ENCODE results near the gene NKX2-2.
A peak's percentile ranks its signal among the peaks of the same experiment; 100 is the strongest.

NKX2-2 gene

DNA sequence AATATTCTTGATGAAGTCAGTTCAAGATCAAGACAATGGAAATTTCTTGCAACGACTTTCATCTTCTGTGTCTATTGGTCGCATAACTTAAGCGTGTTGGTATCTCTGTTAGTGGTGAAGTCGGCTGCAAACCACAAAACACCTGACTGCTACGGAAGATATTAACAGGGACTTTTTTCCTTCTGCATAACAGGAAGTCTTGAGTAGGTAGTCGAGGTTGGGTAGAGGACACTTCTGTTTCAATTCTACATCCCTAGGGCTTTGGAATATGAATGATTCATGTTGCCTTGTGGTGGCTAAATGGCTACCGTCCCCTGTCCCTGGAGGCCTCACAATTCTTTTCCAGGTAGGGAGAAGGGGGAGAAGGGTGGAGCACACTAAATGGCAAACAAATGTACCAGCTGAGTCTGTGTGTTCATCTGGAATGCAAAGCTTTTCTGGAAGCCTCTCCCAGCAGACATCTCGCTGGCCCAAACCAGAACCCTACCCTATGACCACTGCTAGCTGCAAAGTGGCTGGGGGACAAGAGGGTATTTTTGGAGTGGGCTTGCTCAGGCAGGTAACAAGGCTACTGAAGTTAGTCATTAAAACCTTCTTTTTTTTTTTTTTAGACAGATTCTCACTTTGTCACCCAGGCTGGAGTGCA, 34.6 kb upstream of the NKX2-2 start:
- peak overlapping the region; percentile 59 for H3K27ac ChIP-seq (ENCODE audit: low read length)
- TF ChIP-seq CTCF (IDR thresholded peaks at IDR 0.05; ENCODE audit: borderline replicate concordance, extremely low read depth, low read length, poor library complexity, severe bottlenecking) (no peak), EZH2 (IDR thresholded peaks at IDR 0.05; ENCODE audit: borderline replicate concordance, low read depth, low read length, severe bottlenecking) (no peak)
- DNase-seq, result peak; percentile 64

DNA sequence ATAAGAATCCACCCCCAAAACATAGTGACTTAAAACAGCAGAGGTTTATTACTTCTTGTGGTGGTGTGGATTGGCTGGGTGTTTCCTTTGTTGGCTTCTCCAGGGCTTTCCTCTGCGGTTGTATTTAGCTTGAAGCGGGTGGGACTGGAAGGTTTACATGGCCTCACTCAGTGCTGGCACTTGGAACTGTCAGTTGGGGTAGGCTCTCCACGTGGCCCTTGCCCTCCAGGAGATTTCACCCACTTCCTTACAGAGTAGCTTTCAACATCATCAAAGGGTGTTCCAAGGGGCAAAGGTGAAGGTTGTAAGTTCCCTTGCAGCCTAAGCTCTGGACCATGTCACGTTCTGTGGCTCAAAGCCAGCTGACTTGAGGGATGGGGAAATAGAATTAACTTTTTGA, 32.5 kb upstream of the NKX2-2 start:
- no peaks in the 10 kb centered on the region for H4K20me1 ChIP-seq (ENCODE audit: insufficient read depth, low read length)
- H3K36me3 ChIP-seq (ENCODE audit: insufficient read depth, low read length), result no peaks in the 10 kb centered on the region
- no peak overlapping the region for H2AFZ ChIP-seq (ENCODE audit: low read depth, low read length)
- H3K4me3 ChIP-seq (ENCODE audit: low read depth in 1 of 2, low read length in 2 of 2), result no peak overlapping the region
- H3K27ac ChIP-seq (ENCODE audit: low read length), result no peak overlapping the region
- H3K4me1 ChIP-seq (ENCODE audit: insufficient read depth, low read length), result peaks cover 20% of the 10 kb centered on the region
- peaks cover 5% of the 10 kb centered on the region for H3K9me3 ChIP-seq (ENCODE audit: insufficient read depth, low read length, severe bottlenecking)
- H3K4me2 ChIP-seq (ENCODE audit: insufficient read depth, low read length), result no peak overlapping the region
- ATAC-seq (ENCODE audit: insufficient read depth, low read depth) (no peak), DNase-seq (no peak)
- no peak overlapping the region for H3K9ac ChIP-seq (ENCODE audit: low read depth, low read length)
- H3K27me3 ChIP-seq (ENCODE audit: insufficient read depth, low read length, poor library complexity), result no peaks in the 10 kb centered on the region
- no peak for TF ChIP-seq CTCF (IDR thresholded peaks at IDR 0.05; ENCODE audit: borderline replicate concordance, extremely low read depth, low read length, poor library complexity, severe bottlenecking)
- no peak for TF ChIP-seq EZH2 (IDR thresholded peaks at IDR 0.05; ENCODE audit: borderline replicate concordance, low read depth, low read length, severe bottlenecking)
- no peaks in the 10 kb centered on the region for H3K79me2 ChIP-seq (ENCODE audit: insufficient read depth, low read length)

More for the DNA sequence above, 34.6 kb upstream of the NKX2-2 start:
- no peaks in the 10 kb centered on the region for H4K20me1 ChIP-seq (ENCODE audit: insufficient read depth, low read length)
- no peaks in the 10 kb centered on the region for H3K79me2 ChIP-seq (ENCODE audit: insufficient read depth, low read length)
- no peak overlapping the region for H3K9ac ChIP-seq (ENCODE audit: low read depth, low read length)
- peak overlapping the region; percentile 61 for H2AFZ ChIP-seq (ENCODE audit: low read depth, low read length)
- H3K36me3 ChIP-seq (ENCODE audit: insufficient read depth, low read length), result no peaks in the 10 kb centered on the region
- no peaks in the 10 kb centered on the region for H3K27me3 ChIP-seq (ENCODE audit: insufficient read depth, low read length, poor library complexity)
- H3K4me2 ChIP-seq (ENCODE audit: insufficient read depth, low read length), result peak overlapping the region; percentile 41
- no peak overlapping the region for H3K4me3 ChIP-seq (ENCODE audit: low read depth in 1 of 2, low read length in 2 of 2)
- H3K4me1 ChIP-seq (ENCODE audit: insufficient read depth, low read length), result peaks cover 20% of the 10 kb centered on the region
- peaks cover 5% of the 10 kb centered on the region for H3K9me3 ChIP-seq (ENCODE audit: insufficient read depth, low read length, severe bottlenecking)
- ATAC-seq (ENCODE audit: insufficient read depth, low read depth), result peak; percentile 94

DNA sequence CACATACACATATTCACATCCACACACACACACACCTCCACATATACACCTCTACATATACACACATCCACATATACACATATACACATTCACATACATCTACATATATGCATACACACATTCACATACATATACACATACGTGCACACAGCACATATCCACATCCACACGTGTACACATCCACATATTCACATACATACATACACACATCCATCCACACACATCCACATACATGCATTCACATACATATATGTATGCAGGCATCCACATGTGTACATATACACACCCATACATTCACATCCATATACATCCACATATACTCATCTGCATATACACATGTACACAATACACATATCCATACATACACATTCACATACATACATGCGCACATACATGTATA, 25.6 kb upstream of the NKX2-2 start:
- Histone ChIP-seq H3K27ac (ENCODE audit: low read length) (no peak overlapping the region), H3K27me3 (ENCODE audit: insufficient read depth, low read length, poor library complexity) (peaks cover 12% of the 10 kb centered on the region), H3K4me1 (ENCODE audit: insufficient read depth, low read length) (no peaks in the 10 kb centered on the region), H2AFZ (ENCODE audit: low read depth, low read length) (no peak overlapping the region), H3K9ac (ENCODE audit: low read depth, low read length) (no peak overlapping the region), H3K79me2 (ENCODE audit: insufficient read depth, low read length) (no peaks in the 10 kb centered on the region), H3K9me3 (ENCODE audit: insufficient read depth, low read length, severe bottlenecking) (peaks cover 4% of the 10 kb centered on the region), H3K4me3 (ENCODE audit: low read depth in 1 of 2, low read length in 2 of 2) (no peak overlapping the region), H4K20me1 (ENCODE audit: insufficient read depth, low read length) (no peaks in the 10 kb centered on the region), H3K36me3 (ENCODE audit: insufficient read depth, low read length) (no peaks in the 10 kb centered on the region), H3K4me2 (ENCODE audit: insufficient read depth, low read length) (no peak overlapping the region)
- ATAC-seq (ENCODE audit: insufficient read depth, low read depth) (no peak), DNase-seq (no peak)
- TF ChIP-seq CTCF (IDR thresholded peaks at IDR 0.05; ENCODE audit: borderline replicate concordance, extremely low read depth, low read length, poor library complexity, severe bottlenecking) (no peak), EZH2 (IDR thresholded peaks at IDR 0.05; ENCODE audit: borderline replicate concordance, low read depth, low read length, severe bottlenecking) (no peak)

Measured in DND-41 (cell line).